ENCODE data around the gene SRGAP3. TPM values are rescaled to one million over a fixed set of nuclear protein-coding genes. Genes with fewer than 3 reads are reported as not detected.

Gene SRGAP3
- total RNA-seq, 4 donors from 2014 or later = 7.5 to 33.8 (median 16.0) TPM

DNA sequence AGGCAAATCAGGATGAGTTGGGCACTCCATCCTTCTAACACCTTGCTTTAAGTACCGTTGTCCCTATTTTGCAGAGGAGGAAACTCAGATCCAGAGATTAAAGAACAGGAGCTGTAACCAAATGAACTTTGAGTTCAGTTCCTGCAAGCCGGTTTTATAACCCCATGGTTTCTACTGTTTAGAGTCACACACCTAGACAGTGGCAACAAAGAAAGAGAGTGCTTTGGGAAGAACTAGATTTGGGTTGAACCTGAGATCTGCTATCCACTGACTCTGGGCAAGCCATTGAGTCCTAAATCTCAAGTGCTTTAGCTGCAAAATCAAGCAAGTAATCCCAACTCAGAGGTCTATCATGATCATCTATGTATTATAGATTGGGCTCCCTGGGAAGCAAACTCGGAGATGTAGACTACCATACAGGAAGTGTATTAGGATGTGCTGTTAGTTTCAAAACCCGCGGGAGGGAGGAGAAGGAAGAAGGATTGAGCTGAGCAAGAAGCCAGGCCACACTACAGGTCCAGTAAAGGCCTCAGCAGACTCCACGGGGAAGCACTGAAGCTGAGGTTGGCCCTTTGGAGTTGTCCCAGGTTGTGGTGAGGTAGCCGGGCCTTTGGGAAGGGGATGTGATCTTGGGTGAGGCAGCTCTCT is 42.2 kb downstream of the SRGAP3 start:
- in situ Hi-C loops (cut with MboI; ENCODE audit: low pct_ligation_motif_present in 1 of 4, low pct_unique_long_range_greater_than_20kb in 1 of 4, low sequenced_read_pairs in 3 of 4) (no loop called here), intact Hi-C loops (cut with DNase I; ENCODE audit: low total_unique reads) (no loop called here)
- Histone ChIP-seq H3K9me3 (no peaks in the 10 kb centered on the region), H3K27me3 (no peaks in the 10 kb centered on the region), H3K4me3 (no peak overlapping the region), H3K27ac (peak overlapping the region; percentile 10 to 37 (median 26)), H3K36me3 (no peaks in the 10 kb centered on the region), H3K4me1 (peaks cover 0 to 11% (median 2%) of the 10 kb centered on the region in 4 donors)
- WGBS, 2 donors (ENCODE audit: low coverage in 1 of 2) = 43 to 63% methylated on average over 6 to 7 of the region's 7 CpGs
- DNase-seq = no peak
- TF ChIP-seq POLR2AphosphoS5 (IDR thresholded peaks at IDR 0.05) (no peak), POLR2A (IDR thresholded peaks at IDR 0.05) (no peak), EP300 (IDR thresholded peaks at IDR 0.05; ENCODE audit: low read depth) (no peak)
- TF ChIP-seq, protein P1, sequence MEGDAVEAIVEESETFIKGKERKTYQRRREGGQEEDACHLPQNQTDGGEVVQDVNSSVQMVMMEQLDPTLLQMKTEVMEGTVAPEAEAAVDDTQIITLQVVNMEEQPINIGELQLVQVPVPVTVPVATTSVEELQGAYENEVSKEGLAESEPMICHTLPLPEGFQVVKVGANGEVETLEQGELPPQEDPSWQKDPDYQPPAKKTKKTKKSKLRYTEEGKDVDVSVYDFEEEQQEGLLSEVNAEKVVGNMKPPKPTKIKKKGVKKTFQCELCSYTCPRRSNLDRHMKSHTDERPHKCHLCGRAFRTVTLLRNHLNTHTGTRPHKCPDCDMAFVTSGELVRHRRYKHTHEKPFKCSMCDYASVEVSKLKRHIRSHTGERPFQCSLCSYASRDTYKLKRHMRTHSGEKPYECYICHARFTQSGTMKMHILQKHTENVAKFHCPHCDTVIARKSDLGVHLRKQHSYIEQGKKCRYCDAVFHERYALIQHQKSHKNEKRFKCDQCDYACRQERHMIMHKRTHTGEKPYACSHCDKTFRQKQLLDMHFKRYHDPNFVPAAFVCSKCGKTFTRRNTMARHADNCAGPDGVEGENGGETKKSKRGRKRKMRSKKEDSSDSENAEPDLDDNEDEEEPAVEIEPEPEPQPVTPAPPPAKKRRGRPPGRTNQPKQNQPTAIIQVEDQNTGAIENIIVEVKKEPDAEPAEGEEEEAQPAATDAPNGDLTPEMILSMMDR (IDR thresholded peaks at IDR 0.05) = no peak

DNA sequence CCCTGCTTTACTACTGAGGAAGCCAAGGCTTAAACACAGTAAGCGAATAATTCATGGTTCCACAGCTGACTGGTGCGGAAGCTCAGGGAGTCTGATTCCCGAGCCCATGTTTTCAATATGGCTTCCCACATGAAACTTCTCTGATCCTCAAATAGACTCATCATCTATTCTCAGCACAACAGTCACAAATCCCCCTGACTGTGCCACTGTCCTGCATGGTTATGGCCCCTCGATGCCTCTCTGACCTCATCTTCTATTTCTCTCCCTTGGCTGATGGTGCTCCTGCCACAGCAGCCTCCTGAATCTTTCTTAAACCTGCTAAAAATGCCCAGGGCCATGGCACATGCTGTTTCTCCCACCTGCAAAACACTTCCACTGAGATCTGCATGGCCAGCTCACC is 43.2 kb downstream of the SRGAP3 start:
- intact Hi-C loops (cut with DNase I; ENCODE audit: low total_unique reads) = no loop called here
- Histone ChIP-seq H3K36me3 (no peaks in the 10 kb centered on the region), H3K27ac (no peak overlapping the region), H3K9me3 (no peaks in the 10 kb centered on the region), H3K4me3 (no peak overlapping the region), H3K4me1 (peaks cover 0 to 11% (median 2%) of the 10 kb centered on the region in 4 donors), H3K27me3 (no peaks in the 10 kb centered on the region)
- no peak for DNase-seq
- in situ Hi-C loops (cut with MboI; ENCODE audit: low pct_ligation_motif_present in 1 of 4, low pct_unique_long_range_greater_than_20kb in 1 of 4, low sequenced_read_pairs in 3 of 4) = no loop called here
- no peak for TF ChIP-seq POLR2AphosphoS5 (IDR thresholded peaks at IDR 0.05)
- TF ChIP-seq POLR2A (IDR thresholded peaks at IDR 0.05) = no peak
- TF ChIP-seq, protein P1 (IDR thresholded peaks at IDR 0.05) = no peak
- TF ChIP-seq EP300 (IDR thresholded peaks at IDR 0.05; ENCODE audit: low read depth) = no peak
- 84 to 88% methylated on average over 4 of the region's 4 CpGs for WGBS, 2 donors (ENCODE audit: low coverage in 1 of 2)

DNA sequence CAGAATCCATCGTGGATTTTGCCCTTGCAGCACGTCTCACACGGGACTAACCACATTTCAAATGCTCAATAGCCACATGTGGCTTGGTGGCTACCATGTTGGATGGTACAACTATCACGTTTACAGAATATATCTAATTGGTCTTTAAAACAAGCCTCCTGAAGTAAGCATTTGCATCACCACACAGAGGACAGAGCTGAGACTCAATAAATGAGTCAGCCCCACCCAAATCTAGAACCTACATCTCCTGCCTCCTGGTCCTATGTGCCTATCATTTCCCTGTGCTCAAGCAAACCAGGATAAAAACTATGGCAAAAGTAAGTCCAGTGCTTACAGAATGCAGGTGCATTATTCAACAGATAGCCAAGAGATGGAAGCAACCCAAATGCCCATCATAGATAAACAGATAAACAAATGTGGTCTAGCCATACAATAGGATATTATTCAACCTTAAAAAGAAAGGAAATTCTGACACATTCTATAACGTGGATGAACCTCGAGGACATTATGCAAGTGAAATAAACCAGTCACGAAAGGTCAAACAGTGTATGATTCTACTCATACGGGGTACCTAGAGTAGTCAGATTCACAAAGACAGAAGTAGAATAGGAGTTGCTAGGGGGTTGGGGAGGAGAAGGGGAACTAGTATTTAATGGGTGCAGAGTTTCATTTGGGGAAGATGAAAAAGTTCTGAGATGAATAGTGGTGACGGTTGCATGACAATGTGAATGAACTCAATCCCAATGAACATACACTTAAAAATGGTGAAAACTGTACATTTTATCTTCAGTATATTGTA is 43.9 kb downstream of the SRGAP3 start:
- H3K27me3 ChIP-seq = no peaks in the 10 kb centered on the region
- 69 to 85% methylated on average over 8 to 9 of the region's 9 CpGs for WGBS, 2 donors (ENCODE audit: low coverage in 1 of 2)
- no peak for DNase-seq
- in situ Hi-C loops (cut with MboI; ENCODE audit: low pct_ligation_motif_present in 1 of 4, low pct_unique_long_range_greater_than_20kb in 1 of 4, low sequenced_read_pairs in 3 of 4) = no loop called here
- H3K27ac ChIP-seq = no peak overlapping the region
- no peaks in the 10 kb centered on the region for H3K9me3 ChIP-seq
- intact Hi-C loops (cut with DNase I; ENCODE audit: low total_unique reads) = no loop called here
- H3K4me1 ChIP-seq = peaks cover 0 to 11% (median 2%) of the 10 kb centered on the region in 4 donors
- H3K36me3 ChIP-seq = no peaks in the 10 kb centered on the region
- TF ChIP-seq POLR2A (IDR thresholded peaks at IDR 0.05) (no peak), EP300 (IDR thresholded peaks at IDR 0.05; ENCODE audit: low read depth) (no peak), POLR2AphosphoS5 (IDR thresholded peaks at IDR 0.05) (no peak)
- TF ChIP-seq, protein P1 (IDR thresholded peaks at IDR 0.05) = no peak
- no peak overlapping the region for H3K4me3 ChIP-seq

DNA sequence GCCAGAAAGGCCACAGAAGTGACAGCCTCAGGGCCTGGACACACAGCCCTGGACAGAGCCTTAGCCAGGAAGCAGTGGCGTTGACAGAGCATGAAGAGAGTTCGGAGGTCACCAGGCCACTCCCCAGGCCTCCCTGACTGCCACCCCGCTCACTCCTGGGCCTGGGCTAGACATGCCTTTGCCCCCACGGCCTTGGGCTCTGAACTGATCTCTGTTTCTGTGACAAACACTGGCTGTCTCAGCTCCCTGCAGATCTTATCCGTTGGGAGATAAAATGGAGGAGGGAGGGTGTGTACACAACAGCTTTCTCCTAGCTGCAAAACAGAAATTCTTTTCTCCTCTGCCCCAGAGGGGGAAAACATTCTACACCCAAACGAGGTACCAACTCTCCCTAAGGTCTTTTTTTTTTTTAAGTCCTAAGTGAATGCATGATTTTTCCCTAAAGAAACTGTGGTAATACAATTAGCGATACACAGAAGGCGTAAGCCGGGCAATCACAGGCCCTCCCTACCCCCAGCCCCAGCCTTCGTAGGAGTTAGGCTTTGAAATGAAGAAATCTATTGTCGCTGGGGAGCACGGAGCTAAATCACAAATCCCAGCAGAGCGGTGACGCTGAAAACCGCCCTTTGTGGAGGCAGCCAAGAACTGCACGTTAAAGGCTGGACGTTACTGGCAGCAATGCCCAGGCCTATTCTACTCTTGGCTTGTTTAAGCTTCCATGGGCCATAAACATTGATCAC is 45.0 kb downstream of the SRGAP3 start:
- no peak for TF ChIP-seq POLR2AphosphoS5 (IDR thresholded peaks at IDR 0.05)
- TF ChIP-seq EP300 (IDR thresholded peaks at IDR 0.05; ENCODE audit: low read depth) = no peak
- TF ChIP-seq POLR2A (IDR thresholded peaks at IDR 0.05) = no peak
- TF ChIP-seq, protein P1 (IDR thresholded peaks at IDR 0.05) = no peak
- H3K4me3 ChIP-seq = no peak overlapping the region
- WGBS, 2 donors (ENCODE audit: low coverage in 1 of 2) = 84% methylated on average over 17 of the region's 17 CpGs; no CpG with 5 or more reads in 1 of the 2 donors
- no peaks in the 10 kb centered on the region for H3K27me3 ChIP-seq
- in situ Hi-C loops (cut with MboI; ENCODE audit: low pct_ligation_motif_present in 1 of 4, low pct_unique_long_range_greater_than_20kb in 1 of 4, low sequenced_read_pairs in 3 of 4) = no loop called here
- no peaks in the 10 kb centered on the region for H3K9me3 ChIP-seq
- no peak for DNase-seq
- no peak overlapping the region for H3K27ac ChIP-seq
- intact Hi-C loops (cut with DNase I; ENCODE audit: low total_unique reads) = no loop called here
- H3K36me3 ChIP-seq = no peaks in the 10 kb centered on the region
- H3K4me1 ChIP-seq = peaks cover 0 to 11% (median 2%) of the 10 kb centered on the region in 4 donors
